GM23338 (cell line): Measurements from ENCODE around the gene FAM227B.

Source experiments
- CTCF ChIP-seq, 2 experiments: fragments of 200-600 bp in 1 of 2; sonication (generic) in 1 of 2; conservative IDR thresholded peaks; 2 replicates each; pipeline versions ENCODE4 v1.5.1 to v1.6.1; 2016 to 2017; ENCODE audit warnings: antibody characterized with exemption in 2 of 2, low read depth in 2 of 2, mild to moderate bottlenecking in 2 of 2, moderate library complexity in 1 of 2
- EZH2 ChIP-seq: fragments of 200-600 bp; sonication (generic); IDR thresholded peaks from one replicate; pipeline ENCODE4 v1.8.0; 2017; ENCODE audit warnings: antibody characterized with exemption, mild to moderate bottlenecking, low read depth; ENCODE audit not compliant: unreplicated experiment
- POLR2AphosphoS5 ChIP-seq: IDR thresholded peaks from 2 replicates; pipeline ENCODE4 v1.6.1; 2016; ENCODE audit warnings: antibody characterized with exemption, low read depth
- ZNF331 ChIP-seq: fragments of 250-450 bp; sonication (Bioruptor Pico); IDR thresholded peaks from 2 replicates; pipeline ENCODE4 v1.5.0; 2020; ENCODE audit warnings: low read depth, mild to moderate bottlenecking, moderate library complexity

- TF ChIP-seq CTCF (conservative IDR thresholded peaks at IDR 0.05; ENCODE audit: low read depth in 2 of 2) (no peak), ZNF331 (CRISPR knock-in tag) (no peak), EZH2 (no peak), POLR2AphosphoS5 (no peak)
These were observed 340.8 kb downstream of the FAM227B start for GRCh38 chr15:49279521-49280456.
